ENCODE measurements around the gene UPF2. TPM values are rescaled to one million over a fixed set of nuclear protein-coding genes. Genes with fewer than 3 reads are reported as not detected.

UPF2 gene
- total RNA-seq, 1 experiment from 2014 or later: 30.6 TPM

- ChIA-PET POLR2A (ENCODE audit: low non-redundant PET) (no interaction called here), CTCF (no interaction called here)
- no peak overlapping the region for H3K27ac ChIP-seq (ENCODE audit: low read depth, low read length, poor library complexity, severe bottlenecking)
- H3K27me3 ChIP-seq (replicated peaks; ENCODE audit: insufficient read depth, low read depth, low read length, poor library complexity): no peaks in the 10 kb centered on the region
- no peak for TF ChIP-seq EZH2 (IDR thresholded peaks at IDR 0.05; ENCODE audit: borderline replicate concordance, low read depth, low read length, poor library complexity, severe bottlenecking)
- no peak for TF ChIP-seq CTCF (conservative IDR thresholded peaks at IDR 0.05; ENCODE audit: low read depth, low read length)
- H3K4me1 ChIP-seq (ENCODE audit: insufficient read depth, low read length, poor library complexity, severe bottlenecking): no peaks in the 10 kb centered on the region
- BruUV-seq (replicated peaks): no TSS peak
- H3K4me3 ChIP-seq (ENCODE audit: low read depth, low read length, poor library complexity, severe bottlenecking): no peak overlapping the region
- no peaks in the 10 kb centered on the region for H3K9me3 ChIP-seq (ENCODE audit: low read depth, low read length, poor library complexity, severe bottlenecking)
- no peaks in the 10 kb centered on the region for H3K36me3 ChIP-seq (ENCODE audit: insufficient read depth, low read length, poor library complexity, severe bottlenecking)
- DNase-seq (ENCODE audit: low spot score): no peak
- intact Hi-C loops (cut with micrococcal nuclease; ENCODE audit: unreplicated experiment): no loop called here
Observed at GRCh38 chr10:11901036-11901301, 141.6 kb downstream of the UPF2 start.

GRCh38 chr10:11899067-11899876 is 143.3 kb downstream of the UPF2 start:
- intact Hi-C loops (cut with micrococcal nuclease; ENCODE audit: unreplicated experiment): no loop called here
- peaks cover 7% of the 10 kb centered on the region for H3K4me1 ChIP-seq (ENCODE audit: insufficient read depth, low read length, poor library complexity, severe bottlenecking)
- H3K27ac ChIP-seq (ENCODE audit: low read depth, low read length, poor library complexity, severe bottlenecking): no peak overlapping the region
- no peak overlapping the region for H3K4me3 ChIP-seq (ENCODE audit: low read depth, low read length, poor library complexity, severe bottlenecking)
- TF ChIP-seq EZH2 (IDR thresholded peaks at IDR 0.05; ENCODE audit: borderline replicate concordance, low read depth, low read length, poor library complexity, severe bottlenecking) (no peak), CTCF (conservative IDR thresholded peaks at IDR 0.05; ENCODE audit: low read depth, low read length) (no peak)
- no peaks in the 10 kb centered on the region for H3K27me3 ChIP-seq (replicated peaks; ENCODE audit: insufficient read depth, low read depth, low read length, poor library complexity)
- CTCF ChIA-PET: no interaction called here
- POLR2A ChIA-PET (ENCODE audit: low non-redundant PET): no interaction called here
- no peaks in the 10 kb centered on the region for H3K9me3 ChIP-seq (ENCODE audit: low read depth, low read length, poor library complexity, severe bottlenecking)
- DNase-seq (ENCODE audit: low spot score): no peak
- BruUV-seq (replicated peaks): no TSS peak
- no peaks in the 10 kb centered on the region for H3K36me3 ChIP-seq (ENCODE audit: insufficient read depth, low read length, poor library complexity, severe bottlenecking)

GRCh38 chr10:11898372-11899066 is 144.1 kb downstream of the UPF2 start:
- no TSS peak for BruUV-seq (replicated peaks)
- peaks cover 7% of the 10 kb centered on the region for H3K4me1 ChIP-seq (ENCODE audit: insufficient read depth, low read length, poor library complexity, severe bottlenecking)
- no peaks in the 10 kb centered on the region for H3K27me3 ChIP-seq (replicated peaks; ENCODE audit: insufficient read depth, low read depth, low read length, poor library complexity)
- CTCF ChIA-PET: no interaction called here
- POLR2A ChIA-PET (ENCODE audit: low non-redundant PET): no interaction called here
- no peak overlapping the region for H3K27ac ChIP-seq (ENCODE audit: low read depth, low read length, poor library complexity, severe bottlenecking)
- no peaks in the 10 kb centered on the region for H3K9me3 ChIP-seq (ENCODE audit: low read depth, low read length, poor library complexity, severe bottlenecking)
- no peak for DNase-seq (ENCODE audit: low spot score)
- no peaks in the 10 kb centered on the region for H3K36me3 ChIP-seq (ENCODE audit: insufficient read depth, low read length, poor library complexity, severe bottlenecking)
- intact Hi-C loops (cut with micrococcal nuclease; ENCODE audit: unreplicated experiment): no loop called here
- TF ChIP-seq EZH2 (IDR thresholded peaks at IDR 0.05; ENCODE audit: borderline replicate concordance, low read depth, low read length, poor library complexity, severe bottlenecking): no peak
- no peak for TF ChIP-seq CTCF (conservative IDR thresholded peaks at IDR 0.05; ENCODE audit: low read depth, low read length)
- no peak overlapping the region for H3K4me3 ChIP-seq (ENCODE audit: low read depth, low read length, poor library complexity, severe bottlenecking)

All from A673 (cell line).